Stimulated activated CD4-positive, alpha-beta T cell treated with anti-CD3 and anti-CD28 coated beads, Interleukin-12 subunit alpha, Interleukin-12 subunit beta, amount 100 ng/mL, for 48 hours (primary cell): ENCODE results near the gene TNFRSF8.
"Not testable (repeated sequence)": the region's sequence is repeated elsewhere in the genome, so short reads cannot be mapped to it uniquely, and the experiment has no call there.

Experiments
- DNase-seq, 3 donors: peaks; one replicate each; pipeline ENCODE4 v3.0.0-alpha.2; 2020; ENCODE audit warnings: low read depth in 2 of 3, low spot score in 1 of 3

Gene TNFRSF8

GRCh38 chr1:12063141-12064072 is at the start of gene TNFRSF8:
Gene TNFRSF8 (plus strand): TSS chr1:12063303. CDS start chr1:12063599, 296 bp downstream.
- DNase-seq = no peak

DNA sequence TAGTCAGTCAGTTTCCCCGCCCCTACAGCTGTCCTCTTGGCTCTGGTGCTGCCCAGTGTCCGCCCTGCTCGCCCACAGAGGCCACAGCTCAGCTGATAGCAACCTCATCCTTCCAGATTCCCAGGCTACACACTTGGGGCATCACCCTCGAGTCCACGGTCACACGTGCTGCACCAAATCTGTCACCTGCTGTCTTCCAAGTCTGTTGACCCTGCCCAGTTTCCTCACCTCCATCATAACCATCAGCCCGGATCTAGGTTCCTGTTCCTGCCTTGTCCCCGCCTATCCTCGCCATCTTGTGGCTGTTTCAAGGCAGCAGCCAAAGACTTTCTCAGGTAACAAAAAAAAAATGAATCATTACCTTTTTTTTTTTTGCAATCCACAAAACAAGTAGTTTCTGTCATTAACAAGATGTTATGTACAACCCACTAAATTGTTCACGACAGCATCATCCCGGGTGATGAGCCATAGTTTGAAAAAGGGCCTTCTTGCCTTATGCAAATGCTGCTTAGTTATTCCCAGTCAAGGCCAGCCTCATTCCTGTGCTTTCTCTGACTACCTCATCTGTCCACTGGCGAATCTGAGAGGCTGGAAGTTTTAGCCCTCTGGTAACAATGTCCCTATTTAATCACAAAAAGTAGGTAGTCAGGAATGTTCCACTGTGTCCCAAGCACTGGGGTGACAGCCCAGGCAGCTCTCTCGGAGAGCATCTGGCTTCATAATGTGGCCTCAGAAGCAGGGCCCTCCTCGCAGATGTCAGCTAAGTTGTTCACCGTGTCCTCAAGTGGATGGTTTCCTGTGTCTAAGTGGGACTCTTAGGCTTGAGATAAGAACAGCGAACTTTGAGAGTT is 48.7 kb upstream of the TNFRSF8 start:
- no peak for DNase-seq

DNA sequence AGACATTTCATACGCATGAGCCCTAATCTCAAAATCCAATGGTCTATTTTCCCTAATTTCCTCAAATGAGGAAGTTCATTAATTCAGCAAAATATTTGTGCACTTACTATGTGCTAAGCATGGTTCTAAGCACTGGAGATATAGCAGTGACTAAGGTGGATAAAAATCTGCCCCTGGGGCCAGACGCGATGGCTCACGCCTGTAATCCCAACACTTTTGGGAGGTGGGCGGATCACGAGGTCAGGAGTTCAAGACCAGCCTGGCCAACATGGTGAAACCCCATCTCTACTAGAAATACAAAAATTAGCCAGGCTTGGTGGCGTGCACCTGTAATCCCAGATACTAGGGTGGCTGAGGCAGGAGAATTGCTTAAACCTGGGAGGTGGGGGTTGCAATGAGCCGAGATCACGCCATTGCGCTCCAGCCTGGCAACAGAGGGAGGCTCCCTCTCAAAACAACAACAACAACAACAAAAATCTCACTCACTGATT is 48.1 kb upstream of the TNFRSF8 start:
- DNase-seq = no peak

DNA sequence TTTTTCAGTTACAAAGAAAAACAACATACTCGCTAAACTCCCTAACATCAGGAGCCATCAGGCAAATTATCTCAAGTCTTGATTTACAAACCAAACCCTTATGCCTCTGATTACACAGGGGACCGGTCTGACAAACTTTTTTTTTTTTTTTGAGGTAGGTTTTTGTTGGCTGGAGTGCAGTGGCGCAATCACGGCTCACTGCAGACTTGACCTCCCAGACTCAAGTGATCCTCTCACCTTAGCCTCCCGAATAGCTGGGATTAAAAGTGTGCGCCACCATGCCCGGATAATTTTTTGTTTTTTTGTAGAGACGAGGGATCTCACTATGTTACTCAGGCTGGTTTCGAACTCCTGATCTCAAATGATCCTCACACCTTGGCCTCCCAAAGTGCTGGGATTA is 47.6 kb upstream of the TNFRSF8 start:
- no peak for DNase-seq

DNA sequence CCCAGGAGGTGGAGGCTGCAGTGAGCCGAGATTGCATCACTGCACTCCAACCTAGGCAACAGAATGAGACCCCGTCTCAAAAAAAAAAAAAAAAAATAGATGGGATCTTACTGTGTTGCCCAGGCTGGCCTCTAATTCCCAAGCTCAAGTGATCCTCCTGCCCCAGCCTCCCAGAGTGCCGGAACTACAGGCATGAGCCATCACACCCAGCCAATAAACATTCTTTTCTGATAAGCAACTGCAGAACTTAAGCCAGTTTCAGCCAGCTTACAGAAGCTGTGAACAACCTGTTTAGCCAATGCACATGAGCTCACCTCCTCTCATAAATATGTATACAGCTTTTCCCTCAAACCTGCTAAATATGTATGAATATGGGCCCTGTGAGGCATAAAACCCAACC is 46.9 kb upstream of the TNFRSF8 start:
- no peak for DNase-seq

- no peak for DNase-seq
Measured at GRCh38 chr1:12019858-12020509, 43.1 kb upstream of the TNFRSF8 start.

GRCh38 chr1:12021616-12022015 is 41.5 kb upstream of the TNFRSF8 start:
- DNase-seq = no peak

- no peak for DNase-seq
Measured at GRCh38 chr1:12022036-12022435, 41.1 kb upstream of the TNFRSF8 start.

- no peak for DNase-seq
Measured at GRCh38 chr1:12026586-12026985, 36.5 kb upstream of the TNFRSF8 start.

DNA sequence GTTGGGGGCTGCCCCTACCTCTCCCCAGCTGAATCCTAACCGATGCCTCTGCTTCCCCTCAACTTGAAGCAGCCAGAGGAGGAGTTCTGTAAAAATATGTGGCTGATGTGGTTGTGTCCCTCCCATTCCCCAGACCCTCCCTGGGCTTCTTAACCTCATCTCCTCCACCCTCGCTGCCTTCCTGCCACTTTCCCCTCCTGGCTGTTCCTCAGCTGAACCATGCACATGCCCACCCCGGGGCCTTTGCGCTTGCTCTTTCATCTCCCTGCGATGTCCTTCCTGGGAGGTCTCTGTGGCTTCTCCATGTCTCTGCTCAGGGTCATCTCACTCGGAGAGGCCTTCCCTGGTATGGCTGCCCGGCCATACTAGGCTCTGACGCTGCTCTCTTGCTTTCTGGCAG is 34.9 kb upstream of the TNFRSF8 start:
- DNase-seq = no peak

DNA sequence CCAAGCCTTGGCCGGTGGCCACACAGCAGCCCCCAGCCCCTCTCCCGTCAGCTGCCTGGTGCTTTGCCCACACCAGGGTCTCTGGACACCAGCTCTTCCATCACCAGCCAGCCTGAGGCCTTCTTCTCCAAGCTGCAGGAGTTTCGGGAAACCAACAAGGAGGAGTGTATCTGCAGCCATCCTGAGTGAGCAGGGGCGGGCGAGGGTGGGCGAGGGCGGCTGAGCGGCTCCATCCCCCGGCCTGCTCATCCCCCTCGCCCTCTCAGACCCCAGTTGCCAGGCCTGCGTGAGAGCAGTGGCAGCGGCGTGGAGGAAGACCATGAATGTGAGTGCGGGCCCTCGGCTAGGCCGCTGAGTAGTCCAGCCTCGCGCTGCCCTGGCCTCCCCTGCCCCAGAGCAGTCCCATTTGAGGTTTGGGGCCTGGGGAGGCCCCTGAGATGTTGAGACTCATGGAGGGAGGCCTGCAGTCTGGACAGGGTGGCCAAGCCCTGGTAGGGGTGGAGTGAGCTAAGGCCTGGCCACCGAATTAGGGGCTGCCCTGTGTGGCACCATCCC is 34.1 kb upstream of the TNFRSF8 start:
- DNase-seq = no peak

GRCh38 chr1:12029720-12030339 is 33.3 kb upstream of the TNFRSF8 start:
- DNase-seq = no peak

- peak in 2 of 3 donors; percentile 43 to 54 for DNase-seq
Measured at GRCh38 chr1:12031039-12031980, 31.8 kb upstream of the TNFRSF8 start.

GRCh38 chr1:12032161-12032621 is 30.9 kb upstream of the TNFRSF8 start:
- no peak for DNase-seq

GRCh38 chr1:12033441-12033840 is 29.7 kb upstream of the TNFRSF8 start:
- DNase-seq = not testable (repeated sequence)

- no peak for DNase-seq
Measured at GRCh38 chr1:12034381-12034801, 28.7 kb upstream of the TNFRSF8 start.

DNA sequence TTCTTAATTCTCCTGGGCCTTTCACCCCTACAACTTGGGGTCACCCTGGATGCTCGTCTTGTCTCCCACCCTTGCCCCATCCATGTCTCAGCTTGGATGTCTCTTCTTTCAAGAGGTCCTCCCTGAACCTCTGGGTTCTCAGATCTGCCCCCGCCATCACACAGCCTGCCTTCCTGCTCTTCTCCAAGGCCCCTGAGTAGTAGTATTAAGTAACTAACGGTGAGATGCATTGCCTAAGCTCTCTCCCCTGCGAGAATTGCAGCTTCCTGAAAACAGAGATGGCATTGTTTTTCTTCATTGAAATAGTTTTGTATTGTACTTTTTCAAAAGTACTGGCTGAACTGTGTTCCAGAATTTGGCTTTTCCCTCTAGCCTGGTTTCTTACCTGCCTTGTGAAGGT is 27.8 kb upstream of the TNFRSF8 start:
- no peak for DNase-seq

GRCh38 chr1:12037486-12038355 is 25.4 kb upstream of the TNFRSF8 start:
- DNase-seq = no peak
